ENCODE data around the gene ASCC1.
"Not testable (repeated sequence)": the region's sequence is repeated elsewhere in the genome, so short reads cannot be mapped to it uniquely, and the experiment has no call there.

ASCC1 gene

DNA sequence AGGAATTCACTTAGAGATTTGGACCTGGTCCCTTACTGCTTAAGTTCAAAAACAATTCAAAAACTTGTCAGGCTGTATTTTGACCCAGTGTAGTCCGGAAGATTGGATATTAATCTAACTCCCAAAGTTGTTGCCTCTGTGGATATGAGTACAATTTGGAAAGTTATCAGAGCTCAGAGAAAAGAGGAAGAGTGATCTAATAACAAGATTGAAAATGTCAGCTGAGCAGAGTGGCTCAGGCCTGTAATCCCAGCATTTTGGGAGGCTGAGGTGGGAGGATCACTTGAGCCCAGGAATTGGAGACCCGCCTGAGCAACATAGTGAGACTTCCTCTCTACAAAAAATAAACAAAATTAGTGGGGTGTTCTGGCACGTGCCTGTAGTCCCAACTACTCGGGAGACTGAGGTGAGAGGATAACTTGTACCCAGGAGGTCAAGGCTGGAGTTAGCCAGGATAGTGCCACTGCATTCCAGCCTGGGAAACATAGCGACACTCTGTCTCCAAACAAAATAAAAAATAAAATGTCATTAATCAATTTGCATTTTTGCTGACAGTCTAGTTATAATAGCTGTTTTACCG is 3.2 kb upstream of the ASCC1 start:
- DNase-seq: no peak

- no peak for DNase-seq
Observed at GRCh38 chr10:72218726-72219125, 2.6 kb upstream of the ASCC1 start.

DNA sequence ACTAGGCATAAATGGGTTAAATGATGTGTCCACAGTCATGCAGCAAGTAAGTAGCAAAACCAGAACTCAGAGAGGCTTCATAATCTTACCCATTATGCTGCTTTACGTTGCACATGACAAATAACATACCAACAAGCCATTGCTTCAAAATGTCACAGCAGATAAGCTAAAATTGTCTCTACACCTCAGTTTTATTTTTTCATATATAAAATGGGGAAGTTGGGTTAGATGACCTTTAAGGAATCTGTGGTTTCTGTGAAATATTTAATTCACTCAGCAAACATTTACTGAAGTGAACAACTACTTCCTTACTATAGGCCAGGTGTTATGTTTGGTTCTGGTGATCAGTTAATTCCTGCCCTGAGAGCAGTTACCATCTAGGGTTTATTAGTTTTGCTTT is 2.2 kb upstream of the ASCC1 start:
- no peak for DNase-seq

DNA sequence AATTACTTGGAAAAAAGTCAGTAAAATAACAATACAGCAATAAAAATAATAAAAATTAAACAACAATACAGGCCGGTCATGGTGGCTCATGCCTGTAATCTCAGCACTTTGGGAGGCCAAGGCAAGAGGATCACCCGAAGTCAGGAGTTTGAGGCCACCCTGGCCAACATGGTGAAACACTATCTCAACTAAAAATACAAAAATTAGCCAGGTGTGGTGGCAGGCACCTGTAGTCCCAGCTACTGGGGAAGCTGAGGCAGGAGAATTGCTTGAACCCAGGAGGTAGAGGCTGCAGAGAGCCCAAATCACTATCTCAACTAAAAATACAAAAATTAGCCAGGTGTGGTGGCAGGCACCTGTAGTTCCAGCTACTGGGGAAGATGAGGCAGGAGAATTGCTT is 4.2 kb downstream of the ASCC1 start:
- DNase-seq: not testable (repeated sequence)

DNA sequence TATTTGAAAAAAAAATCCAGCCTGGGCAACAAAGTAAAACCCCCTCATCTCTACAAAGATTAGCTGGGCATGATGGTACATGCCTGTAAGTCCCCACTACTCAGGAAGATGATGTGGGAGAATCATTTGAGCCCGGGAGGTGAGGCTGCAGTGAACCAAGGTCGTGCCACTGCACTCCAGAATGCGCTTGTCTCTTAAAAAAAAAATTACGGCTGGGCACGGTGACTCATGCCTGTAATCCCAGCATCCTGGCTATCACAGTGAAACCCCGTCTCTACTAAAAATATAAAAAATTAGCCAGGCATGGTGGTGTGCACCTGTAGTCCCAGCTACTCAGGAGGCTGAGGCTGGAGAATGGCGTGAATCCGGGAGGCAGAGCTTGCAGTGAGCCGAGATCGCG is 4.7 kb downstream of the ASCC1 start:
- not testable (repeated sequence) for DNase-seq

DNA sequence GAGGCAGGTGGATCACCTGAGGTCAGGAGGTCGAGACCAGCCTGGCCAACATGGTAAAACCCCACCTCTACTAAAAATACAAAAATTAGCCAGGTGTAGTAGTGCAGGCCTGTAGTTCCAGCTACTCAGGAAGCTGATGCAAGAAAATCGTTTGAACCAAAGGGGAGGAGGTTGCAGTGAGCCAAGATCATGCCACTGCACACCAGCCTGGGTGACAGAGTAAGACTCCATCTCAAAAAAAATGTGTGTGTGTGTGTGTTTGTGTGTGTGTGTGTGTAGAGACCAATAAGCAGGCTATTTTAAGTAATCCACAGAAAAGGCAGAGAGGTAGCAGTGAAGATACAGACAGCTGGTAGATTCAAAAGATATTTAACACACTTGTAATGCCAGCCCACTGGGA is 7.5 kb downstream of the ASCC1 start:
- DNase-seq: not testable (repeated sequence)

DNA sequence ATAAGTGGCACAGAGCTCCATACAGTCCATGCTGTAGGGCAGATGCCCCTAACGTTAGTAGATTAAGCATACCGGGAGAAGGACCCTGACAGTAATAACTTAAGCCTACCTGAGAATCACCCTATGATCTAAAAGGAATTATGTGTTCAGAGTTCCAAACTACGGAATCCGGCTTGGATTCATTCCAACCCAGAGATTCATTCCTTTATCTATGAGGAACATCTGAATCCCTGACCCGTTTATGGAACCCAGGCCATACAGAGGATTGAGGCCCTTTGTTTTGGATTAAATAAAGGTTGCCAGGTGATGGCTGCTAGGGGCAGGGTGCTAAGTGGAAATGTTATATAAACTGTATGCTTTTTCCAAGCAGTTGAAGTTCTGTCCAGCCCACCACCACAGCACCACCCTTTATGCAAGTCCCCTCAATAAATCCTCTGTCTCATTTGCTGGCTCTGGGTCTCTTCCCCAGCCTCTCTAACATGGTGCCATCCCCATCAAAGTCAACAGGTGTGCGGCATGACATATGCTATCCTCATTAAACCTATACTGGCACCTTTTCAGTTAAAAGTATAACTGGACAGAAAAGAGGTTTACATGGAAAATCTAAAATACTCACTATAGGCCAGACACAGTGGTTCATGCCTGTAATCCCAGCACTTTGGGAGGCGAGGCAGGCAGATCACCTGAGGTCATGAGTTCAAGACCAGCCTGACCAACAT is 9.4 kb downstream of the ASCC1 start:
- no peak for DNase-seq

GRCh38 chr10:72204724-72205123 is 11.4 kb downstream of the ASCC1 start:
- no peak for DNase-seq

DNA sequence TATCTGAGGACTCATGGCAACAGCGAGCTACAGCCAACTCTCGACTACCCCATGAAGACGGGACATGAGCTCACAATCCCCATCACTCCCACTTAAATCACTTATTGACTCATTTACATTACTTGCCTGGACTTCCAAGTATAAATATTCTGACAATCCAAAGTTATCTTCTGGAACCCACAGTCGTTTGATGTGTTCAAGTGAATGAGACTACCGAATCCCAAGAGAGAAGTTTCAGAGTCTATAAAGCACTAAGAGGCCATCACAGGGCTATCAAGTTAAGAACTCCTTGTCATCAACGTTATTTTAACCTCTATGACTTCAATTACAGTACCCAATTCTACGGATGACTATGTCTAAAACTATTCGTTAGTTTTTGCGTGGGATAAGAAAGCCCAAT is 11.8 kb downstream of the ASCC1 start:
- DNase-seq: no peak

DNA sequence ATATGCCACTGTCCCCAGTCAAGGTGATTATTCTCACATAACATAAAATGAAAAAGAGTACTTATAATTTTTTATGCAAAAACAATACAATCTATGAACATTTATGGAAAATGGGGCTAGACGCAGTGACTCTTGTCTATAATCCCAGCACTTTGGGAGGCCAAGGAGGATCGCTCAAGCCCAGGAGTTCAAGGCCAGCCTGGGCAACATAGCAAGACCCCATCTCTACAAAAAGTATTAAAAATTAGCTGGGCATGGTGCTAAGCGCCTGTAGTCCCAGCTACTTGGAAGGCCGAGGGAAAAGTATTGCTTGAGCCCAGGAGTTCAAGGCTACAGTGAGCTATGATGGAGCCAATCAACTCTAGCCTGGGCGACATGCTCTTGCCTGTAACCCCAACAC is 14.8 kb downstream of the ASCC1 start:
- DNase-seq: no peak

GRCh38 chr10:72200883-72201282 is 15.2 kb downstream of the ASCC1 start:
- no peak for DNase-seq

- no peak for DNase-seq
Observed at GRCh38 chr10:72194949-72195348, 21.1 kb downstream of the ASCC1 start.

GRCh38 chr10:72186982-72187330 is 29.1 kb downstream of the ASCC1 start:
- no peak for DNase-seq

DNA sequence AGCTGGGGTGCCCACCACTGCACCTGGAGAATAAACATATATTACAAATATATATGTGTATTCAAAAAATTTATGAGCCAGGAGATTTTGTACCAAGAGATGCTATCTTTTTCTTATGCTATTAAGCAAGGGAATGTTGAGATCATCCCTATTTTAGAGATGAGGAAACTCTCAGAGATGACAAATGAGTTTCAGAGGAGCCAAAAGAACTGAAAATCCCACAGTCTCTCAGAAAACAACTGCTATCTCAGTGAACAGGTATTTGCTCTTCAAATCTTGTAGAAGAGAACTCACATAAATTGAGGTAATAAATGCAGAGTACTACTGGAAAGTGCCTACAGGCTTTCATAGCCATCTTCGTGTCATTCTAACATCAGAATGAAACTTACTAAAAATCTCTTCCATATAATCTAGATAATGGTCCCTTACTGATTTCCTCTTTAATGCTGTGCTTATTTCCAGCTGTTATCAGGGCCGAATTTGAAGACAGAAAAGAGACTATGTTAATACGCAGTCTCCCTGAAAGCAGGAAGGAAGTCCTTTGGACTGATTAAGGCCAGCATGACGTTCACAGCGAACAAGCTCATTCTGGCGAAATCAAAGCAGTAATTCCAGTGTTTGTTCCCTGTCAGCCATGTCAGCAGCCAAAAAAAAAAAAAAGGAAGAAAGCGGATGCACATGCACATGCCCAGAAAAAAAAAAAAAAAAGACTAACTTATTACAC is 29.7 kb downstream of the ASCC1 start:
- DNase-seq: no peak

DNA sequence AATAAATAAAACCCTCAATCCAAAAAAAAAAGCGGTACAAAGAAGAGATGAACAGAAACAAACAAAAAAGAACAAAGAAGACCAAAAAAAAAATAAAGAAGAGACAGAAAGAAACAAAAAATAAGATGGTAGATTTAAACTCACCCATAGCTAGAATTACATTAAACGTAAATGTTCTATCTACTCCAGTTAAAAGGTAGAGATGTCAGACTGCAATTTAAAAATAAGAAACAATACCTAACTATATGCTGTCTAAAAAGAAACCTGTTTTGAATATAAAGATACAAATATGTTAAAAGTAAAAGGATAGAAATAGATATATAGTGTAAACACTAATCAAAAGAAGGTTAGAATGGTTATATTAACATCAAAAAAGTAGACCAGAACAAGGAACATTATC is 31.9 kb downstream of the ASCC1 start:
- DNase-seq: no peak

DNA sequence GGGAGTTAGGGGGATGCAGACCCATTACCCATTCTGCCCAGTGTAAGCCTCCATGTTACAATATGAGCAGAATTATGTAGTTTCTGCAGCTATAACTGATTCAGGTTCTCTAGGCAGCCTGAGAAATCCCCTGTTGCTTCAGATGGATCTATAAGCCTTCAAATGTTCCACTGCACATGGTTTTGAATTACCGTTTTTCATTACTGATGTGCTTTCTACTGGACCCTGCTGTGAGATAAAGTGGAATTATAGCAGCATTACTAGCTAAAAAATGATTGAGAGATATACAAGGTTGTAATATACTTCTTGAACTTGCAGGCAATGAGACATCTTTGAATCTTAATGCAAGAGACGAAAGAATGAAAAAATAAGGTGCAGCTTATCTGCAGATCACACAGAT is 38.6 kb downstream of the ASCC1 start:
- no peak for DNase-seq

GRCh38 chr10:72176701-72177100 is 39.4 kb downstream of the ASCC1 start:
- DNase-seq: no peak

- DNase-seq: no peak
Observed at GRCh38 chr10:72175149-72175548, 40.9 kb downstream of the ASCC1 start.

- DNase-seq: no peak
Observed at GRCh38 chr10:72174297-72174662, 41.8 kb downstream of the ASCC1 start.

GRCh38 chr10:72173619-72174296 is 42.3 kb downstream of the ASCC1 start:
- DNase-seq: peak; percentile 0

GRCh38 chr10:72173262-72173618 is 42.8 kb downstream of the ASCC1 start:
- DNase-seq: no peak

DNA sequence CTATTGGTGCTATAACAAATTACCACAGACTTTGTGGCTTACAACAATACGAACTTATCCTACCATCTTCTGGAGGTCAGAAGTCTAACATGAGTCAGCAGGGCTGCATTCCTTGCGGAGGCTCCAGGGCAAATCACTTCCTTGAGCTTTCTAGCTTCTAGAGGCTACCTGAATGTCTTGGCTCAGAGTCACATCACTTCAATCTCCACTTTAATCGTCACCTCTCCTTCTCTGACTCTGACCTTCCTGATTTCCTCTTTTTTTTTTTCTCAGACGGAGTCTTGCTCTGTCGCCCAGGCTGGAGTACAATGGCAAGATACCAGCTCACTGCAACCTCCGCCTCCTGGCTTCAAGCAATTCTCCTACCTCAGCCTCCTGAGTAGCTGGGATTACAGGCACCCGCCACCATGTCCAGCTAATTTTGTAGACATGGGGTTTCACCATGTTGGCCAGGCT is 44.9 kb downstream of the ASCC1 start:
- no peak for DNase-seq

DNA sequence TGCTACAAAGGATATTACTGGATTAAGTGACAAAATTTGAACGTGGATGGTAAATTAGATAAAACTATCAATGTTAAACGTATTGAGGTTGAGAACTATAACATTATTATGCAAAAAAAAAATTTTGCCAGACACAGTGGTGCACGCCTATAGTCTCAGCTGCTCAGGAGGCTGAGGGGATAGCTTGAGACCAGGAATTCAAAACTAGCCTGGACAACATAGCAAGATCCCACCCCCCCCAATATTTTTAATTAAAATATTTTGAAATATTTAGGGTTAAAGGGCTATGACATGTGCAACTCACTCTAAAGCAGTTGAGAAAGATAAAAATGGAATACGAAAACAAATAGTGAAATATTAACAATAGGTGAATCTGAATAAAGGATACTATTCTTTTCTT is 45.3 kb downstream of the ASCC1 start:
- DNase-seq: no peak

GRCh38 chr10:72170263-72170662 is 45.8 kb downstream of the ASCC1 start:
- peak; percentile 52 for DNase-seq

All from DMS79 (cell line).